Measurements from ENCODE around the gene ITFG2. TPM values are rescaled to one million over a fixed set of nuclear protein-coding genes. Genes with fewer than 3 reads are reported as not detected.

ITFG2 gene
- total and polyA plus RNA-seq, 2 of the 13 experiments (the other 11 are each of a cell fraction or from before 2014, with no cell fraction given) = 14.8 to 15.5 TPM

DNA sequence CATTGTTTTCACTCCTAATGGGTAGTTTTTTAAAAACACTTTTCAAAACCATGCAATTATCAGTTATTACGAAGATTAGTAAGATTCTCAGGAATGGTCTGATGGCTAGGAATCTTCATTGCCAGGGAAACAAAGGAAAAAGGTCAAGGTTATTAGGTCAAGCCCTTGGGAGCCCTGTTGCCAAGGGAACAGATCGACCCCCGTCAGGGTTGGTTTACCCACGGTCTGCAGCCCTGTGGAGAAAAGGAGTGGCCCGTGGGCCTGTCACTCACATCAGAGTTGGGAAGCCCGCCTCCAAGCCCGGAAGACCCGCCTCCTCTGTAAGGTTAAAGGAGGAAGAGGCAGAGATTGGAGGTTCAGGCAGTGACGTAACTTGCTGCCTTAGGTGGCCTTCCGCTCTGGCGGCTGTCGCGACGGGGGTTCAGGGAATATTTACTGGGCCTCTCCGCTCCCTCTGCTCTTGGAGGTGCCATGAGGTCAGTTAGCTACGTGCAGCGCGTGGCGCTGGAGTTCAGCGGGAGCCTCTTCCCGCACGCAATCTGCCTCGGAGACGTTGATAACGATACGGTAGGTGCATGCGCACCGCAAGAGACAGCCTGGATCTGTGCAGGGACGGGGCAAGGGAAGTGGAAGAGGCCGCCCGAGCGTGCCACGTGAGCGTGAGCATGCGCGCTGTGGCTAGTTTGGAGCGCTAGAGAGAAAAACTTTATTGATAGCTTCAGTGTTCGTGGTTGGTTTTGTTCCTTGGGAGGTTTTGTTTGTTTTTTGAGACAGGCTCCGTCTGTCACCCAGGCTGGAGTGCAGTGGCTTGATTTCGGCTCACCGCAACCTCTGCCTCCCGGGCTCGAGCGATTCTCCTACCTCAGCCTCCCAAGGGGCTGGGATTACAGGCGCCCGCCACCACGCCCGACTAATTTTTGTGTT lies at the start of gene ITFG2 (continued):
- TF ChIP-seq, protein P1, sequence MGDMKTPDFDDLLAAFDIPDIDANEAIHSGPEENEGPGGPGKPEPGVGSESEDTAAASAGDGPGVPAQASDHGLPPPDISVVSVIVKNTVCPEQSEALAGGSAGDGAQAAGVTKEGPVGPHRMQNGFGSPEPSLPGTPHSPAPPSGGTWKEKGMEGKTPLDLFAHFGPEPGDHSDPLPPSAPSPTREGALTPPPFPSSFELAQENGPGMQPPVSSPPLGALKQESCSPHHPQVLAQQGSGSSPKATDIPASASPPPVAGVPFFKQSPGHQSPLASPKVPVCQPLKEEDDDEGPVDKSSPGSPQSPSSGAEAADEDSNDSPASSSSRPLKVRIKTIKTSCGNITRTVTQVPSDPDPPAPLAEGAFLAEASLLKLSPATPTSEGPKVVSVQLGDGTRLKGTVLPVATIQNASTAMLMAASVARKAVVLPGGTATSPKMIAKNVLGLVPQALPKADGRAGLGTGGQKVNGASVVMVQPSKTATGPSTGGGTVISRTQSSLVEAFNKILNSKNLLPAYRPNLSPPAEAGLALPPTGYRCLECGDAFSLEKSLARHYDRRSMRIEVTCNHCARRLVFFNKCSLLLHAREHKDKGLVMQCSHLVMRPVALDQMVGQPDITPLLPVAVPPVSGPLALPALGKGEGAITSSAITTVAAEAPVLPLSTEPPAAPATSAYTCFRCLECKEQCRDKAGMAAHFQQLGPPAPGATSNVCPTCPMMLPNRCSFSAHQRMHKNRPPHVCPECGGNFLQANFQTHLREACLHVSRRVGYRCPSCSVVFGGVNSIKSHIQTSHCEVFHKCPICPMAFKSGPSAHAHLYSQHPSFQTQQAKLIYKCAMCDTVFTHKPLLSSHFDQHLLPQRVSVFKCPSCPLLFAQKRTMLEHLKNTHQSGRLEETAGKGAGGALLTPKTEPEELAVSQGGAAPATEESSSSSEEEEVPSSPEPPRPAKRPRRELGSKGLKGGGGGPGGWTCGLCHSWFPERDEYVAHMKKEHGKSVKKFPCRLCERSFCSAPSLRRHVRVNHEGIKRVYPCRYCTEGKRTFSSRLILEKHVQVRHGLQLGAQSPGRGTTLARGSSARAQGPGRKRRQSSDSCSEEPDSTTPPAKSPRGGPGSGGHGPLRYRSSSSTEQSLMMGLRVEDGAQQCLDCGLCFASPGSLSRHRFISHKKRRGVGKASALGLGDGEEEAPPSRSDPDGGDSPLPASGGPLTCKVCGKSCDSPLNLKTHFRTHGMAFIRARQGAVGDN (CRISPR knock-in tag; IDR thresholded peaks at IDR 0.05) = peak; percentile 96
- TF ChIP-seq TSC22D2 (CRISPR knock-in tag; IDR thresholded peaks at IDR 0.05; ENCODE audit: borderline replicate concordance) (peak; percentile 86; the same call in 1 of the 2 replicates), JARID2 (CRISPR knock-in tag; IDR thresholded peaks at IDR 0.05; ENCODE audit: insufficient replicate concordance) (no peak), ZNF10 (CRISPR knock-in tag; IDR thresholded peaks at IDR 0.05; ENCODE audit: borderline replicate concordance, low read depth) (no peak), CAMTA2 (CRISPR knock-in tag; IDR thresholded peaks at IDR 0.05; ENCODE audit: borderline replicate concordance) (0 out of 2 replicates have a peak, but pooled peaks have one; percentile 83), SP1 (IDR thresholded peaks at IDR 0.05) (no peak), SP1 (CRISPR knock-in tag; IDR thresholded peaks at IDR 0.05) (0 out of 2 replicates have a peak, but pooled peaks have one; percentile 46), NFIB (CRISPR knock-in tag; IDR thresholded peaks at IDR 0.05; ENCODE audit: borderline replicate concordance) (no peak), ZNF552 (CRISPR knock-in tag; IDR thresholded peaks at IDR 0.05; ENCODE audit: borderline replicate concordance) (peak; percentile 92; the same call in 1 of the 2 replicates), PHB2 (IDR thresholded peaks at IDR 0.05; ENCODE audit: partially characterized antibody) (no peak), NR2C2 (CRISPR knock-in tag; IDR thresholded peaks at IDR 0.05; ENCODE audit: borderline replicate concordance) (peak; percentile 97), CREBL2 (CRISPR knock-in tag; IDR thresholded peaks at IDR 0.05; ENCODE audit: borderline replicate concordance) (peak; percentile 47; the same call in 1 of the 2 replicates), HCFC1 (IDR thresholded peaks at IDR 0.05; ENCODE audit: low read depth, low read length) (no peak; the same call in 1 of the 2 replicates), ZNF546 (CRISPR knock-in tag; conservative IDR thresholded peaks at IDR 0.05) (peak; percentile 86; the same call in 1 of the 2 replicates), FOXM1 (CRISPR knock-in tag; IDR thresholded peaks at IDR 0.05) (no peak), ZBTB33 (CRISPR knock-in tag; IDR thresholded peaks at IDR 0.05) (peak; percentile 62), RBFOX2 (IDR thresholded peaks at IDR 0.05; ENCODE audit: low read depth, low read length) (peak; percentile 96)
- TF ChIP-seq, protein P2, sequence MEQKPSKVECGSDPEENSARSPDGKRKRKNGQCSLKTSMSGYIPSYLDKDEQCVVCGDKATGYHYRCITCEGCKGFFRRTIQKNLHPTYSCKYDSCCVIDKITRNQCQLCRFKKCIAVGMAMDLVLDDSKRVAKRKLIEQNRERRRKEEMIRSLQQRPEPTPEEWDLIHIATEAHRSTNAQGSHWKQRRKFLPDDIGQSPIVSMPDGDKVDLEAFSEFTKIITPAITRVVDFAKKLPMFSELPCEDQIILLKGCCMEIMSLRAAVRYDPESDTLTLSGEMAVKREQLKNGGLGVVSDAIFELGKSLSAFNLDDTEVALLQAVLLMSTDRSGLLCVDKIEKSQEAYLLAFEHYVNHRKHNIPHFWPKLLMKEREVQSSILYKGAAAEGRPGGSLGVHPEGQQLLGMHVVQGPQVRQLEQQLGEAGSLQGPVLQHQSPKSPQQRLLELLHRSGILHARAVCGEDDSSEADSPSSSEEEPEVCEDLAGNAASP (CRISPR knock-in tag; IDR thresholded peaks at IDR 0.05; ENCODE audit: borderline replicate concordance) = peak; percentile 79; the same call in 1 of the 2 replicates
- TF ChIP-seq, protein P3, sequence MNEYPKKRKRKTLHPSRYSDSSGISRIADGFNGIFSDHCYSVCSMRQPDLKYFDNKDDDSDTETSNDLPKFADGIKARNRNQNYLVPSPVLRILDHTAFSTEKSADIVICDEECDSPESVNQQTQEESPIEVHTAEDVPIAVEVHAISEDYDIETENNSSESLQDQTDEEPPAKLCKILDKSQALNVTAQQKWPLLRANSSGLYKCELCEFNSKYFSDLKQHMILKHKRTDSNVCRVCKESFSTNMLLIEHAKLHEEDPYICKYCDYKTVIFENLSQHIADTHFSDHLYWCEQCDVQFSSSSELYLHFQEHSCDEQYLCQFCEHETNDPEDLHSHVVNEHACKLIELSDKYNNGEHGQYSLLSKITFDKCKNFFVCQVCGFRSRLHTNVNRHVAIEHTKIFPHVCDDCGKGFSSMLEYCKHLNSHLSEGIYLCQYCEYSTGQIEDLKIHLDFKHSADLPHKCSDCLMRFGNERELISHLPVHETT (CRISPR knock-in tag; conservative IDR thresholded peaks at IDR 0.05) = peak; percentile 89; the same call in 1 of the 2 replicates
